Heart right ventricle (tissue), 16 donors: ENCODE results near the gene FAM120A. TPM values are rescaled to one million over a fixed set of nuclear protein-coding genes. Genes with fewer than 3 reads are reported as not detected.

Source experiments
- ATAC-seq, 8 donors: fragments of 200-7000 bp; cut with Tn5 transposase; one replicate each; pipeline ENCODE4 v1.9.1; 2020; ENCODE audit warnings: mild to moderate bottlenecking in 8 of 8, moderate library complexity in 8 of 8, moderate number of reproducible peaks in 1 of 8
- DNase-seq, 2 donors: peaks; one replicate each; pipeline ENCODE4 v3.0.0-alpha.2; 2020
- H3K27ac ChIP-seq, 10 donors: fragments of 200-600 bp; sonication (generic) in 2 of 10; one replicate each; pipeline versions ENCODE4 v1.5.0 to v1.8.0; 2020 to 2022; ENCODE audit warnings: mild to moderate bottlenecking in 3 of 10
- H3K27me3 ChIP-seq, 7 donors: fragments of 200-600 bp; one replicate each; pipeline ENCODE4 v1.8.0; 2021 to 2022; ENCODE audit warnings: mild to moderate bottlenecking in 2 of 7
- H3K36me3 ChIP-seq, 9 donors: fragments of 200-600 bp; sonication (generic) in 1 of 9; one replicate each; pipeline versions ENCODE4 v1.5.0 to v1.8.0; 2020 to 2022; ENCODE audit warnings: mild to moderate bottlenecking in 2 of 9
- H3K4me1 ChIP-seq, 9 donors: fragments of 200-600 bp; sonication (generic) in 1 of 9; one replicate each; pipeline versions ENCODE4 v1.5.0 to v1.8.0; 2020 to 2022; ENCODE audit warnings: mild to moderate bottlenecking in 4 of 9
- H3K4me3 ChIP-seq, 10 donors: fragments of 200-600 bp; sonication (generic) in 2 of 10; one replicate each; pipeline versions ENCODE4 v1.5.0 to v1.8.0; 2020 to 2022; ENCODE audit warnings: mild to moderate bottlenecking in 7 of 10, moderate library complexity in 2 of 10
- H3K9me3 ChIP-seq, 11 donors: fragments of 200-600 bp in 10 of 11; sonication (generic) in 2 of 11; one replicate each; pipeline versions ENCODE4 v1.5.0 to v1.8.0; 2013 to 2022; ENCODE audit warnings: mild to moderate bottlenecking in 2 of 11, control low read depth in 1 of 11, moderate library complexity in 1 of 11
- CTCF ChIP-seq, 9 donors: fragments of 200-600 bp; sonication (generic) in 2 of 9; IDR thresholded peaks; one replicate each; pipeline versions ENCODE4 v1.5.0 to v1.8.0; 2021 to 2022; ENCODE audit warnings: antibody characterized with exemption in 9 of 9, mild to moderate bottlenecking in 5 of 9, moderate library complexity in 1 of 9
- WGBS, 2 donors: extraction: QIAGEN DNeasy Blood & Tissue Kit; methylation state at CpG; one replicate each; pipeline ENCODE4 v1.1.7; 2013; ENCODE audit warnings: inconsistent platforms in 1 of 2; 5-methylcytosine and 5-hydroxymethylcytosine counted together
- intact Hi-C, 10 donors: fragments of 100-400 bp; cut with DNase I; formaldehyde crosslinking; loops; one replicate each; pipeline versions ENCODE4 v1.11.1 to v1.14.2; 2022
- polyA plus RNA-seq, 2 donors: library from polyadenylated mRNA; stranded (reverse); fragments of 200-250 nt; gene quantifications; one replicate each; pipeline ENCODE4 v1.2.3, GENCODE V29; 2013
- total RNA-seq, 10 donors: library from RNA; stranded (reverse); fragmentation: NEBNext Ultra II Directional in 3 of 10; extraction: Animal tissue kit (Norgen Biotek cat#: 25700) in 3 of 10; gene quantifications; one replicate each; pipeline versions ENCODE4 v1.2.1 to v1.2.4, GENCODE V29; 2021 to 2023
- donor health status: Arrhythmogenic right ventricular cardiomyopathy.
- donor health status: ischemic (EF 13 %, LVEDD 7.1; RV severe dilation, severe dysfunction).
- donor health status: healthy with polysubstance abuse.
- donor health status: DM: no; HTN: yes; CAD: no.
- donor health status: DM: no; HTN: no; CAD: no.
- donor health status: ischemic (EF 25% LVEDD 6.9; RV normal size, moderate dysfunction).
- donor health status: ischemic (EF 25% LVEDD 5.7; RV mildly dilated, moderate dysfunction).
- donor health status: healthy.
- donor health status: DM: yes; HTN: yes; CAD: no.
- donor health status: Ischemic cardiomyopathy.
- donor health status: ischemic (EF 35%, LVEDD 5.7; RV mildly dilated, moderate dysfunction).
- donor health status: nonischemic (EF 11% LVEDD 7.7; RV severe dilation, severe dysfunction).
- donor health status: DM: yes; HTN: yes; CAD: no.
- donor health status: PGD.
- donor health status: ischemic (EF 29% LVEDD 5.4; RV normal size, mild dysfunction).
- donor health status: nonischemic (EF 23%, LVEDD 6.1; RV moderate dilation, normal function).

FAM120A gene
- total and polyA plus RNA-seq, 12 donors, result 42.2 to 126 (median 104) TPM

- Histone ChIP-seq H3K9me3 (no peaks in the 10 kb centered on the region), H3K4me1 (peaks cover 18 to 71% (median 53%) of the 10 kb centered on the region in 9 donors), H3K4me3 (no peak overlapping the region), H3K36me3 (no peaks in the 10 kb centered on the region), H3K27ac (no peak overlapping the region), H3K27me3 (no peaks in the 10 kb centered on the region)
- DNase-seq, result no peak
- intact Hi-C loops, result loop anchor here in 1 of 10 donors (10.0 kb wide), 1 partner anchor 58 kb away; no protein-coding TSS in a partner anchor
- no peak for TF ChIP-seq CTCF (IDR thresholded peaks at IDR 0.05)
- WGBS, 2 donors, result 76 to 85% methylated on average over 4 of the region's 4 CpGs
- ATAC-seq, result no peak
These were observed 144.9 kb downstream of the FAM120A start for GRCh38 chr9:93596399-93596798.

- Histone ChIP-seq H3K4me1 (peaks cover 18 to 66% (median 47%) of the 10 kb centered on the region in 9 donors), H3K9me3 (no peaks in the 10 kb centered on the region), H3K36me3 (no peaks in the 10 kb centered on the region), H3K4me3 (no peak overlapping the region), H3K27me3 (no peaks in the 10 kb centered on the region), H3K27ac (peak overlapping the region in 1 of 10 donors; percentile 74)
- intact Hi-C loops, result loop anchor here in 1 of 10 donors (10.0 kb wide), 1 partner anchor 58 kb away; no protein-coding TSS in a partner anchor
- ATAC-seq, result no peak
- no peak for DNase-seq
- WGBS, 2 donors, result 91 to 99% methylated on average over 6 of the region's 6 CpGs
- no peak for TF ChIP-seq CTCF (IDR thresholded peaks at IDR 0.05)
These were observed 145.7 kb downstream of the FAM120A start for GRCh38 chr9:93597142-93597706.

GRCh38 chr9:93597871-93598646, 146.6 kb downstream of the FAM120A start:
- intact Hi-C loops, result loop anchor here in 1 of 10 donors (10.0 kb wide), 1 partner anchor 57 kb away; no protein-coding TSS in a partner anchor
- ATAC-seq, result peak in 2 of 8 donors; percentile 1 to 8
- WGBS, 2 donors, result 80 to 84% methylated on average over 15 of the region's 15 CpGs

More at GRCh38 chr9:93597871-93598646, 146.6 kb downstream of the FAM120A start:
- H3K36me3 ChIP-seq, result no peaks in the 10 kb centered on the region
- H3K4me3 ChIP-seq, result no peak overlapping the region
- TF ChIP-seq CTCF (IDR thresholded peaks at IDR 0.05), result no peak
- H3K27me3 ChIP-seq, result no peaks in the 10 kb centered on the region
- peaks cover 18 to 59% (median 45%) of the 10 kb centered on the region in 9 donors for H3K4me1 ChIP-seq
- peak overlapping the region in 6 of 10 donors; percentile 22 to 74 (median 50) for H3K27ac ChIP-seq
- no peak for DNase-seq
- no peaks in the 10 kb centered on the region for H3K9me3 ChIP-seq
